Bronchus fibroblast of lung (primary cell): ENCODE measurements around the gene GTF2E1. TPM values are rescaled to one million over a fixed set of nuclear protein-coding genes. Genes with fewer than 3 reads are reported as not detected.

Experiments
- total RNA-seq: library from RNA; depleted of rRNA; stranded (reverse); fragments of >200 nt; gene quantifications from 2 replicates; pipeline ENCODE4 v1.2.3, GENCODE V29; 2015

Gene GTF2E1
- 8.0 and 8.6 TPM in 2 replicates for total RNA-seq

DNA sequence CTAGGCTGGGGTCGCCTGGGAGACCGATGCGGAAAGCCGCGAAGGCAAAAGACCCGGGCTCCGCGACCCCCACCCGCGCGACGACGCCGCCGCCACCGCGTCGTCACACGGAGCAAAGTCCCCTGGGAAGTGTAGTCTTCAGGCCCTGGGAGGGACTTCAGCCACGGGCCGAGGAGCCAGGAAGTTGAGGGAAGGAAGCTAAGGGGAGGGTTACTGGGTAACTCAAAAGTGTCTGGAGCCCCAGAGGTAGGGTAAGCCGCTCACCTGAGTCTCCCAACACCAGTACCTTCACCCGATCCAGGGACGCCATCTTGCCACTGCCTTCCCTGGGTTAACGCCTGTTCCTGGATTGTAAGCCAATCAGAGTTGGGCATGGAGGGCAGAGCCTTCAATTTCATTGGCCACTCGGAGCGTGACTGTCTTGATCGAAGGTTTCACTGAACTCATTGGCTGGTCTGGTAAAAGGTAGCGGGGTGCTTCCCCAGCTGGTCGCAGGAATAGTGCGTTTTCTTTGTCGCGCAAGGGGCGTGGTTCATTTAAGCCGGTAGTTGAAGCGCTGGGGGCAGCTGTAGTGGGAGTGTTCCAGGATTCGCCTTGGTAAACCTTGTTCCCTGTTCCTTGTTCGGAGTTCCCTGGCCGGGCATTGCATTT is at the start of gene GTF2E1, which contains the start of gene RABL3:
Gene GTF2E1 (plus strand): TSS at position 547 of the 651 bp plus-strand sequence. CDS start 7,809 bp downstream, outside the sequence.
Gene RABL3 (minus strand): TSS at position 319 of the 651 bp plus-strand sequence. CDS start 9 bp downstream, at position 310.

Other genes starting within 250 kb of the GTF2E1 start
- gene NDUFB4, start 146.4 kb upstream of the GTF2E1 start, total RNA-seq = 106 and 122 TPM in 2 replicates
- not detected in 2 replicates for gene HGD, start 60.5 kb upstream of the GTF2E1 start, total RNA-seq
- 16.5 and 17.8 TPM in 2 replicates for gene RABL3, start 228 bp upstream of the GTF2E1 start, total RNA-seq
- gene STXBP5L, start 165.5 kb downstream of the GTF2E1 start, total RNA-seq = not detected in 2 replicates